Measurements from ENCODE around the gene PAPPA. TPM values are rescaled to one million over a fixed set of nuclear protein-coding genes. Genes with fewer than 3 reads are reported as not detected.

PAPPA gene
- total and polyA plus RNA-seq, 2 of the 8 experiments (the other 6 are each of a cell fraction or from before 2014, with no cell fraction given): 0.18 to 0.63 TPM

- FAIRE-seq (no peak), DNase-seq (ENCODE audit: low read depth in 1 of 2, low spot score in 2 of 2) (no peak)
- Histone ChIP-seq H2AK5ac (ENCODE audit: low read depth, low read length) (no peak overlapping the region), H3K4ac (replicated peaks; ENCODE audit: insufficient read length, low read depth, low read length) (no peak overlapping the region), H3K4me1 (replicated peaks in 1 of 4; ENCODE audit: control insufficient read depth in 3 of 4, insufficient read depth in 4 of 4, low read length in 3 of 4) (no peaks in the 10 kb centered on the region), H3K36me3 (ENCODE audit: control insufficient read depth in 2 of 4, insufficient read depth in 4 of 4, low read length in 3 of 4) (no peaks in the 10 kb centered on the region), H3K23ac (ENCODE audit: insufficient read length) (no peak overlapping the region), H3K79me1 (ENCODE audit: low read depth, low read length) (no peaks in the 10 kb centered on the region), H4K8ac (ENCODE audit: extremely low read depth, insufficient read depth, low read length) (no peak overlapping the region), H3K56ac (replicated peaks; ENCODE audit: insufficient read length, low read depth, low read length) (no peak overlapping the region), H2BK5ac (ENCODE audit: low read depth, low read length) (no peak overlapping the region), H4K91ac (replicated peaks; ENCODE audit: insufficient read length, low read length) (no peak overlapping the region), H3K23me2 (ENCODE audit: low read depth, low read length) (no peaks in the 10 kb centered on the region), H2BK12ac (ENCODE audit: low read depth, low read length) (no peak overlapping the region), H3K27me3 (replicated peaks in 1 of 4; ENCODE audit: control insufficient read depth in 3 of 4, extremely low read depth in 1 of 4, insufficient read depth in 3 of 4, low read length in 3 of 4) (no peaks in the 10 kb centered on the region), H3K27ac (ENCODE audit: low read depth, low read length) (no peak overlapping the region), H3K4me2 (ENCODE audit: insufficient read depth in 1 of 2, low read depth in 2 of 2, low read length in 2 of 2) (no peak overlapping the region), H2BK20ac (ENCODE audit: low read length) (no peak overlapping the region), H3K79me2 (ENCODE audit: control insufficient read depth in 1 of 2, insufficient read depth in 2 of 2, low read length in 2 of 2) (no peaks in the 10 kb centered on the region), H3K14ac (ENCODE audit: insufficient read length) (no peak overlapping the region), H4K20me1 (replicated peaks in 1 of 2; ENCODE audit: control insufficient read depth in 1 of 2, insufficient read depth in 2 of 2, low read length in 2 of 2) (no peaks in the 10 kb centered on the region), H3K4me3 (ENCODE audit: extremely low read depth in 1 of 4, insufficient read depth in 2 of 4, low read depth in 3 of 4, low read length in 4 of 4) (no peak overlapping the region), H3K18ac (ENCODE audit: extremely low read depth, low read length) (no peak overlapping the region), H4K5ac (ENCODE audit: insufficient read length, low read depth, low read length) (no peak overlapping the region), H3K9ac (replicated peaks in 1 of 4; ENCODE audit: extremely low read depth in 1 of 4, low read depth in 3 of 4, low read length in 3 of 4) (no peak overlapping the region), H2BK15ac (ENCODE audit: low read length) (no peak overlapping the region), H3K9me3 (ENCODE audit: insufficient read depth in 2 of 2, low read depth in 1 of 2, low read length in 1 of 2) (no peaks in the 10 kb centered on the region), H2AFZ (ENCODE audit: low read length) (no peak overlapping the region), H2BK120ac (replicated peaks; ENCODE audit: low read depth, low read length) (no peak overlapping the region)
- WGBS, 2 experiments (ENCODE audit: extremely low coverage in 1 of 2, insufficient coverage in 1 of 2, insufficient read length in 1 of 2, insufficient replicate concordance in 2 of 2, low coverage in 1 of 2, low lambda C conversion rate in 2 of 2, missing lambda C conversion rate in 1 of 2): 92% methylated on average over 1 of the region's 1 CpG; no CpG with 5 or more reads in 1 of the 2 experiments
- CTCF ChIA-PET (ENCODE audit: partially characterized antibody): interaction anchor here (1.0 to 2.8 kb wide), 5 partner anchors 12 to 460 kb away, joined by 3 to 6 read pairs (median 5); no protein-coding TSS in a partner anchor
- POLR2A ChIA-PET (ENCODE audit: partially characterized antibody): no interaction called here
- TF ChIP-seq SP2 (IDR thresholded peaks at IDR 0.05; ENCODE audit: low read length) (no peak), POLR2AphosphoS5 (IDR thresholded peaks at IDR 0.05; ENCODE audit: low read depth, low read length) (no peak), RAD21 (IDR thresholded peaks at IDR 0.05 in 1 of 2, conservative IDR thresholded peaks at IDR 0.05 in 1 of 2; ENCODE audit: low read depth in 2 of 2, low read length in 2 of 2) (peak in 1 of 2 experiments; percentile 27; a peak in 3 of 4 replicates), CHD1 (IDR thresholded peaks at IDR 0.05; ENCODE audit: low read depth, low read length) (no peak), CTCF (IDR thresholded peaks at IDR 0.05; ENCODE audit: control extremely low read depth in 1 of 3, insufficient read depth in 1 of 3, low read depth in 1 of 3, low read length in 3 of 3) (peak in 1 of 3 experiments; percentile 31; a peak in 2 of 4 replicates)
Measured at GRCh38 chr9:116112236-116112635, 41.4 kb upstream of the PAPPA start.

All from H1 (cell line).